ENCODE results near the gene CTSH.
"Not testable (repeated sequence)": the region's sequence is repeated elsewhere in the genome, so short reads cannot be mapped to it uniquely, and the experiment has no call there.

CTSH gene

DNA sequence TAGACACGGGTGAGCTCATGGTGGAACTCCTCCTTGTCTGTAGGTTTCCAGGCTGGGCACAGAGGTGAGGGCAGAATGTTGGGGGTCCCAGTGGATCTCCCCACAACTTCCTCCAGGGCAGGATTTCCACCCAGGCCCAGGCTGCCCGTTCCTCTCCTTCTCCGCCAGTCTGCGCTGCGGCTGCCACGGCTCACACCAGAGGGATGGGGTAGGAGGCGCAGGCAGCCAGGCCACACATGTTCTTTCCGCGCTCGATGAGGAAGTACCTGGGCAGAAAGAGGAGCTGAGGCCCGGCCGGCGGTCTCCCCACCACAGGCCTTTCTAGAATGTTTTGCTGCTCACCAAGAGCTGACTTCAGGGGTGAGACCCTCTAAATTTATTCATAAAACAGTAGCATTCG is 22.9 kb downstream of the CTSH start:
- DNase-seq, result peak; percentile 11 to 26

DNA sequence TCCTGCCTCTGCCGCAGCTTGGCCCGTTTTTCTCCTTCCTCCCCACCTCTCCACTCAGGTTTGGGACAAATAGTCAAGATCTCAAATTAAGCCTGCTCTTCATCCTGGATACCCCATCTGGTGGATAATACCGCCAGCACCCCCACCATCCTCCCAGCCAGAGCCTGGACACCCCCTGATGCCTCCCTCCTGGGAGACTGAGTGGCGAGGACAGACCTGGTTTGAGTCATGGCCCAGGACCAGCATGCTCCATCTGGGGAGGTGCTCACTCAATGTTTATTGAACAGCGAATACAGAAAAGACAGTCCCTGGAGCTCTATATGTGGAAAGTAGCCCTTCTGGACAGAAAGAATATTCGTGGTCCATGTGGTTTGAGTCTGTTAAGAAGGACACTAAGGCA is 23.3 kb downstream of the CTSH start:
- no peak for DNase-seq

DNA sequence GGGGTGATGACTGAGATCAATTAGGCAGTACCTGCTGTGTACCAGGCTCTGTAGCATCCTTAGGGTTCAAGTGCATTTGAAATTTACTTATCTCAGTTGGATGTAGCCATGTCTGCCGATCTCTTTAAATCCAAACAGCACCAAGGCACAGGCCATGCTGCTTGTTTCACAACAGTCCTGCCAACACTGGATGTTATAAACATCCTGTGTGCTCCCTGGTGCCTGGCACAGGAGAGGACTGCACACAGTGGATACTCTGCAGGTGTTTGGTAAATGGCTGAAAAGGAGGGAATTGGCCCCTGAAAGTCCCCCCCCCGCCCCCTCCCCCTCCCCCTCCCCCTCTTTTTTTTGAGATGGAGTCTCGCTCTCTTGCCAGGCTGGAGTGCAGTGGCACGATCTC is 27.0 kb downstream of the CTSH start:
- DNase-seq, result no peak

DNA sequence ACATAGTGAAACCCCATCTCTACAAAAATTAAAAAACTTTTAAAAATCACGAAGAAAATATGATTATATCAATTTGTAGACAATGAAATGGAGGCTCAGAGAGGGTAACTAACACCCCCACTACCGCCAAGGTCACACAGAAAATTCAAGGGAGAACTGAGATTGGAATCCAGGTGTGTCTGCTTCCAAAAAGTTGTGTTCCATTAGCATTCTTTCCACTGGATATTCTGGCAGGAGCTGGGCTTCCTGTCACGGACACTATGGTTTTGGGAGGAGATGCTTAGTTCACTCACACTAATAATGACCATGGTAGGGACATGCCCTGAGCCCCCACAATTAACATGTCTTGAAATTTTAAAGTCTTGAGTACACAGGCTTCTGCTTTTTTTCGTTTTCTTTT is 28.8 kb downstream of the CTSH start:
- no peak for DNase-seq

DNA sequence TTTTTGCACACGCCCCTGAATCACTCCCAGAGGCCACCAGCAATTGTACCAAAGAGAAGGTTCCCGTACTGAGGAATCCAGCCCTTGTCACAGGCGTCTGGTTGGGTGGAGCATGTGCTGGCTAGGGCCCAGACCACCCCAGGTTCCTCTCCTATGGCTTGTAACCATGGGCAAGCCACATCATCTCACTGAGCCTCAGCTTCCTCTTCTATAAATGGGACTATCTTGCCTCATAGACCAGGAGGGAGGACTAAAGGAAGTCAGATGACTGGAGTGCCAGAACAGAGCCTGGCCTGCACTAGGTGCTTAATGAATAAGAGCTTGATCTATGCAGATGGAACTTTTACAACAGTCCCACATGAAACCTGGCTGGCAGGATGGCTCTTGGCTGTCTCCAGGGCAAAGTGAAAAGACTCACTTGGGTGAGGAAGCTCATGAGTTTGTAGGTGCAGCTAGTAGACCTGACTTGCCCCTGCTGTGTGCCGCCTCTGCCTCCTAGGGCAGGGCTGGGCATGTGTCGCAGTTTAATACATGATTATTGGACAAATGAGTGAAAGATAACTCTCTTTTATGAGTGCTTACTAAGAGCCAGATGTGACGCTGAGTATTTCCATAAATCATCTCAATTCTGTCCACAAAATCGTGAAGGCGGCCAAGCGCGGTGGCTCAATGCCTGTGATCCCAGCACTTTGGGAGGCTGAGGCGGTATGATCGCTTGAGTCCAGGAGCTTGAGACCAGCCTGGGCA is 29.3 kb downstream of the CTSH start:
- DNase-seq, result peak; percentile 98

DNA sequence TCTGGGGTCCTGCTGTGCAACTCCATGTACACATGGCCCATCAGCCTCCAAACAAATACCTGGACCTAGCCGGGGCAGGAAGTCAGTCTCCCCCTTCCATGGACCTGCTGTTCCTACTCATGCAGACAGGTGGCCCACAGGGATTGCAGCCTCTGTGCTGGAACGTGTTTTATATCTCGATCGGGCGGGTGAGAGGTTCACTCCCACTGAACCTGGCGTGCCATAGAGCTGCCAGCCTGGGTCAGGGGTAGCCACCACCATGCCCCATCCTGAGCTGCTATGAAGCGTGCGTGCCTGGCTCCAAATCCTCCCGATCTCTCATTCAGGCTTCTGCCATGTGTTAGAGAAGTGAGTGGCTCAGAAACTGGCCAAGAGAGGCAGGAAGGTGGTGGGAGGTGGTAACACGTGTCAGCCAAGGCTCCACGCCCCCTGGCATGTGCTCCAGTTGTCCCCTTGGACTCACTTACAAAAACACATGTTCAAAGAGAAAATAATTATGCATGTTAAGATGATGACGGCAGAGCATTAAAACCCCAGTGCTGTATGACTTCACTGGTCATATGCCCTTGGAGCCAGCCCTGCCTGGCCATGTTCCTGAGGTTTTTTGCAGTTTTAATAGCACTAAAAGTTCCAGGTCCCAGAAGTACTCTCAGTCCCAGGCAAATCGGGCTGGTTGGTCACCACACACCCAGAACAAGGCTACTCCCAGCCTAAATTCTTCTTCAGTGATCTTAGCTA is 30.6 kb downstream of the CTSH start:
- DNase-seq, result peak; percentile 62 to 72

DNA sequence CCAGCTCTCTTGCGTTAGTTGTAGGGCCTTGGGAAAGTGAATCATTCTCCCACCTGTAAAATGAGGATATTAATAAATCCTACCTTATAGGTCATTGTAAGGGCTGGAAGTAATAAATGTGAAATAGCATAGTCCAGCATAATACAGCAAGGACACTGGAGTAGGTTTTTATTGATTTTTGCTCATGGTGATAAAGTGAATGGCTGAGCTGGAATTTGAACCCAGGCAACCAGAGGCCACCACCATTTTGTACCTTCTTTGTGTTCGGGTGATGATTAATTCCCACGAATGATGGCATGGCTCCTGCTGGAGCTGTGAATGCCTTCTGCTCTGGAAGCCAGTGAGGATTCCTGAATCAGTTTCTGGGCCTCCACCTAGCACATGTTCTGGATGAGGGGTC is 31.8 kb downstream of the CTSH start:
- no peak for DNase-seq

DNA sequence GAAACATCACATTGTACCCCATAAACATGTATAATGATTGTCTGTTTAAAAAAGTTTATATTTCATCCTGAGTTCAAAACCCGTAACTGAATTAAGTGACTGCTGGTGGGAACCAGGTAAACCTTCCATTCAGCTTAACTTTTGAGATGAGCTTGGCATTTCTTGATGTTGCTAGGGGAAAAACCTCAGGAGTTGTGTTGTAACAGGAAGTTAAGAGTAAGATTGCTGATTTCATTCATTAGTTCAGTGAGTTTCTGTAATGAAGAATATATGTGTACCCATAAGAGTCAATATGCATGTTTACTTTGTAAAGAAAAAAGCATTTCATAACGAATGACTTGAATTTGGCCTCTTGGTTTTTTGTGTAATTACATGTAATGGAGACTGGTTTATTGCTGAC is 32.5 kb downstream of the CTSH start:
- DNase-seq, result peak in 1 of 2 donors; percentile 10

DNA sequence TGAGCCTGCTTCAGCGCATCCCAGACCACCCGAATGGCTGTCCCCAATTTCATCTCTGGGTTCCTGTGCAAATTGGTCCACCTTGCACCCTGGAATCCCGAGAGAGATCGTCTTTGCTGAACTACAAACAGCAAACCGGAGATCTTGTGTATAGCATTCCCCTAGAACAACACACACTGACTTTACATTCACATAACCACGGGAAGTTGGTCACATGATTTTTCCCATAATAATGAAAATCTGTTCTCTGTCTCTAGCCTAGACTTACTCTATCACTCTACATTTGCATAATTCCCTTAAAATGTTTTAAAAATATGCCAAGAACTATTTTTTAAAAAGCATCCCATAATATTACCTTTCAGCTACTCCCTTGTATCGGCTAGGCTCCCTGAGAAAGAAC is 34.6 kb downstream of the CTSH start:
- DNase-seq, result no peak

DNA sequence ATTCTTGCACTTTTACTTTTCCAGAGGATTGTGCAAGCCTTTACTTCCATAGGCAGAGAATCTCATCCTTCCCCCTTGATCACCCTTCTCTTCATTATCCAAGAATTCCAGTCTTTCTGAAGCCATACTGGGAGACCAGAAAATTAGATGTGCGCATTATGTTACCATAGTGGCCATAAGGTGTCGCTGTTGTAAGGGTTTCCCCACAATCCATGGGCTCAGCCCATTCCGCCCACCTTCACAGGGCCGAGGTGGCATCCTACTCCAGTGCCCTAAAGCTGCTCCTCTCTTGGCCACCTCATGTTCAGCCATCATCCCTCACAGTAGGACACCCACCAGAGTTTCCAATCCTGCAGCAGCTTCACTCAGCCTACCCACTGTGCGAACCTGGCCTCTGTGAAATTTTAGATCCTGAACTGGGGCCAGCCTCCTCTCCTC is 35.0 kb downstream of the CTSH start:
- DNase-seq, result peak; percentile 44 to 64

DNA sequence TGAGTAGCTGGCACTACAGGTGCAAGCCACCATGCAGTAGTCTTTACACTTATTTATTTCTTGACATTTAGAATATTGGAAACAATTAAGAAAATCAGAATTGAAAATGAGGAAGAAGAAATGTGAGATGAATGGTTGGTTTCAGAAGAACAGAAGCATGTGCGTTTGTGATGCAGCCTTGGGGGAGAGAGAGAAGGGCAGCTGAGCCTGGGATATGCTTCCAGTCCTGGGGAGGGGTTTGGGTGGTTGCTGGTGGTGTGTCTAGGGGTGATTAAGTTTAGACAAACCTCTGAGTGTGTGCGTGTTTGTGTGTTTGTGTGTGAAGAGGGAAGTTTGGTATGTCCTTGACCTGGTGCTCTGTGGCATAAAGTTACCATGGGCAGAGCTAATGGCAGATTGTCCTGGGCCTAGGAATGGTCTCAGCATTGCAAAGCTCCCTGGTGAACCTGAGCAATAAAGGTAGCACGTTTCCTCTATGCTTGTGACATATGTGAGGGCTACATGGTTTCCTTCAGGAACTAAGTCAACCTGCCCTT is 35.6 kb downstream of the CTSH start:
- no peak for DNase-seq

DNA sequence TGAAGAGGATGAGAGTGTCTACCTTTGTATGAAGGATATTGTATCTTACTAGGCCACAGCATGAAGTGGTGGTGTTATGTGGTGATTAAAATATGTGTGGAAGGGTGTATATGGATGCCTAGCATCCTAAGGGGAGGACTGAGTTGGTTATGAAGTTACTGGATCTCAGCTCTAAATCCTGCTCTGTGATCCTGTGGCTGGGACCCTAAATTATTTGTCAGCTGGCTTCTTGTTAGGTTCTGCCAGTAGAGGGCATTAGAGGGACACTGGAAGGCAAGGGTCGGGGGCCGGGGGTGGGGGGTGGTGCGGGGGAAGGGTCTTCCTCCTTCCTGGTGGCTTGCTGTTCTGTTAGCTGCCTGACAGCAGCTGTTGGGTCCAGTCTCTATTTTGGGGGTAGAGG is 37.3 kb downstream of the CTSH start:
- DNase-seq, result no peak

DNA sequence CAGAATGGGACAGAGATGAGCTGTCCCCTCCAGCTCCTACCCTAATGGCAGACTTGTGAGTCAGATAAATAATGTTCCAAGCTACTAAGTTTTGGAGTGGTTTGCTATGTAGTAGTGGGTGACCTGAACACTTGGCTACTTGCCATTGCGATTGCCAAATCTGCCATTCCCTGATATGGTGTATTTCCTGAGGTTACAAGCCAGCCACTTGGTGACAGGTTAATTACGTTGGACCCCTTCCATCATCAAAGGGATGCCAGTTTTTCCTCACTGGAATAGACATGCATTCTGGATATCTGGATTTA is 38.6 kb downstream of the CTSH start:
- no peak for DNase-seq

DNA sequence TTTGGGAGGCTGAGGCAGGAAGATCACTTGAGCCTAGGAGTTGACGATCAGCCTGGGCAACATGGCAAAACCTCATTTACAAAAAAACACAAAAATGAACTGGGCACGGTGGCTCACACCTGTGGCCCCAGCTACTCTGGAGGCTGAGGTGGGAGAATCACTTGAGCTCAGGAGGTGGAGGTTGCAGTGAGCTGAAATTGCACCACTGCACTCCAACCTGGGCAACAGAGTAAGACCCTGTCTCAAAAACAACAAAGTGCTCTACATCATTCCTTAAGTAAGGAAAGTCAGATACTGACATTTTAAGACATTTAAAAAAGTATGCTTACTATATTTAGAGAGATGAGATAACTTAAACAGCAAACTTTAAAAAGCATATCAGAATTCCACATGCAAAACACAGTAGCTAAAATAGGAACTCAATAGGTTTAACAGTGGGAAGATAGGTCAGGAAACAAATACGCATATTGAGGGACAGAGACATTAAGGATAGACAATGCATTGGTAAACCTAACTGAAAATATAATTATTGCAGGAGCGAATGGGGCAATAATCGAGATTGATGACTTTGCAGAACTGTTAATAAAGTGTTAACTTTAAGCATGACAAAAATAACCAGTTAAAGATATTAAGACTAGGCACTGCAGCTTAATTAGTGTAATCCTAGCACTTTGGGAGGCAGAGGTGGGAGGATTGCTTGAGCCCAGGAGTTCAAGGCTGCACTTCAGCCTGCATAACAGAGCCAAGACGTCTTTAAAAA is 40.1 kb downstream of the CTSH start:
- DNase-seq, result no peak

DNA sequence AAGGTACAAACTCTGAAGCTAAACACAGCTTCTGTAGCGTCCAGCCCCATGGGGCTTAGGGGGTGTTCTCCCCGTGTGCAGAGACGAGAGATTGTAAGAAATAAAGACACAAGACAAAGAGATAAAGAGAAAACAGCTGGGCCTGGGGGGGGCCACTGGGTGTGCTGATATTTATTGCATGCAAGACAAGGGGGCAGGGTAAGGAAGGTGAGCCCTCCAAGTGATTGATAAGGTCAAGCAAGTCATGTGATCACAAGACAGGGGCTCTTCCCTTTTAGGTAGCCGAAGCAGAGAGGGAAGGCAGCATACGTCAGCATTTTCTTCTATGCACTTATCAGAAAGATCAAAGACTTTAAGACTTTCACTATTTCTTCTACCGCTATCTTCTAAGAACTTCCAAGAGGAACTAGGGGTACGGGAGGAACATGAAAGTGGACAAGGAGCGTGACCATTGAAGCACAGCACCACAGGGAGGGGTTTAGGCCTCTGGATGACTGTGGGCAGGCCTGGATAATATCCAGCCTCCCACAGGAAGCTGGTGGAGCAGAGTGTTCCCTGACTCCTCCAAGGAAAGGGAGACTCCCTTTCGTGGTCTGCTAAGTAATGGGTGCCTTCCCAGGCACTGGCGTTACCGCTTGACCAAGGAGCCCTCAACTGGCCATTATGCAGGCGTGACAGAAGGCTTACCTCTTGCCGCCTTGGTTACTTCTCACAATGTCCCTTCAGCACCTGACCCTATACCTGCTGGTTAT is 42.4 kb downstream of the CTSH start:
- DNase-seq, result not testable (repeated sequence)

DNA sequence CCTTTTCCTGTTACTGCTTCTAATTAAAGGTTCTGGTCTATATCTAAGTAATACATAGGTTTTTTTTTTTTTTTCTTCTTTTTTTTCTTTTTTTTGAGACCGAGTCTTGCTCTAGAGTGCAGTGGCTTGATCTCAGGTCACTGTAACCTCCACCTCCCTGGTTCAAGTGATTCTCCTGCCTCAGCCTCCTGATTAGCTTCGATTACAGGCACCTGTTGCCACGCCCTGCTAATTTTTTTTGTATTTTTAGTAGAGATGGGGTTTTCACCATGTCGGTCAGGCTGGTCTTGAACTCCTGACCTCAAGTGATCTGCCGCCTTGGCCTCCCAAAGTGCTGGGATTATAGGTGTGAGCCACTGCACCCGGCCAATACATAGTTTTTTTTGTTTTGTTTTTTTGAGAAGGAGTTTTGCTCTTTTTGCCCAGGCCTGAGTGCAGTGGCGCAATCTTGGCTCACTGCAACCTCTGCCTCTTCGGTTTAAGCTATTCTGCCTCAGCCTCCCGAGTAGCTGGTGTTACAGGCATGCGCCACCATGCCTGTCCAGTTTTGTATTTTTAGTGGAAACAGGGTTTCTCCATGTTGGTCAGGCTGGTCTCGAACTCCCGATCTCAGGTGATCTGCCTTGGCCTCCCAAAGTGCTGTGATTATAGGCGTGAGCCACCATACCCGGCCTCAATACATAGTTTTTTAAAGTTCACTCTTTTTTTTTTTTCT is 43.9 kb downstream of the CTSH start:
- DNase-seq, result not testable (repeated sequence)

DNA sequence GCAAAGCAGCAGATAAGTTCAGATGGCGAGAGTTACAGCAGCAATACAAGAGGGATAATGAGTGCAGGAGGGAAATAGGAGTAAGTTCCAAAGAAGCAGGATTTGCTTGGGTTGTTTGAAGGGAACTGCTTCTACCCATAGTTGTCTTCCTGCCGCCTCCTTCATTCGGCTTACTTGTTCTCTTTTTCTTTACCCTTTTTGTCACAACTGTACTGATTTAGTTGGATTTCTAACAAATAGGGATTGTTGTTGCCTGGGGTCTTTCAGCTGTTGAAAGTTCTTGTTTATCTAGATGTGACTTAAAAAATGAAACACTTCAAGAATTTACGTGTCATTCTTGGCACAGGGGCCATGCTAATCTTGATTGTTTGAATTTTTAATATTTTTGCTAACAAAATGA is 46.3 kb downstream of the CTSH start:
- no peak for DNase-seq

DNA sequence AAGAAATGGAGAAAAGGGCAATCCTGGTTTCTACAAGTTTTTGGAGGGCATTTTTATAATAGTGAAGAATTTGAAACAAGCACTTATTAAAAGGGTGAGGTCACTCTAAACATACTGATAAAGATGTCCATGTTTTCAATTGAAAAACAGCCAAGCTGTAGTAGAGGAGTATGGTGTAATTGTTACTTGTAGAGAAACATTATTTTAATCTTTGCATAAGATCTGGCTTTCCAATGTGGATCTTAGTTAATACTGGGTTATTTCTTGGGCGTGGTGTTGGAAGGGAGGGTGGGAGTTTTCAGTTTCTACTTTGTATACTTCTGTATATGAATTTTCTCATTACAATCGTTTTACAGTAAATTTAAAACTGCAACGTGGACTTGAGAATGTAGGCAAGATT is 49.4 kb downstream of the CTSH start:
- no peak for DNase-seq

DNA sequence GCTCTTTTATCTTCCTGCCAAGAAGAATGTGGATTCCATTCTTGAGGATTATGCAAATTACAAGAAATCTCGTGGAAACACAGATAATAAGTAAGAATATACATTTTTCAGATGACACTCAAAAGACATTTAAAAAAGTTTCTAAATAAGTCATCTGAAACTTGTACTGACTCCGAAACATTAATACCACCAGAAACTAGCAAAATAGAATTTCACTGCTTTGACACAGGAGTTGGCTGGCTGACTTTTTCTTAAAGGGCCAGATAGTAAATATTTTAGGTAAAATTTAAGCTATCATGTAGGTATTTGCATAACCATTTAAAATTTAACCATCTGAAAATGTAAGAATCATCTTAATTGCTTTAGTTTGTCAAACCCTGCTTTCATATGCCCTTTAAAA is 51.3 kb downstream of the CTSH start:
- no peak for DNase-seq

DNA sequence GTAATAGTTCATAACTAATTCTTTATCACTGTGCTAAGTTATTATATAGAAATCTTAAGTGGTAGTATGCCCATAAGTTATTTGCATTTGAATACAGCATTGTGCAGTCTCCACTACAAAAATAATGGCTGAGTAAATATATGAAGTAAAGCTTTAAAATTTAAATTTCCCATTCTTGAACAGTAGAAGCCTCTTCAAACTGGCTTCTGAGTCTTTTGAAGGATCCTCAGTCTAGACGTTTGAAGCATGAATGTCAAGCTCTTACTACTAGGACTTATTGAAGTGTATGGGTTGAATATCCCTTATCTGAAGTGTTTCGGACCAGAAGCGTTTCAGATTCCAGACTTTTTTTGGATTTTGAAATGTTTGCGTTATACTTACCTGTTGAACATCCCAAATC is 55.8 kb downstream of the CTSH start:
- no peak for DNase-seq

DNA sequence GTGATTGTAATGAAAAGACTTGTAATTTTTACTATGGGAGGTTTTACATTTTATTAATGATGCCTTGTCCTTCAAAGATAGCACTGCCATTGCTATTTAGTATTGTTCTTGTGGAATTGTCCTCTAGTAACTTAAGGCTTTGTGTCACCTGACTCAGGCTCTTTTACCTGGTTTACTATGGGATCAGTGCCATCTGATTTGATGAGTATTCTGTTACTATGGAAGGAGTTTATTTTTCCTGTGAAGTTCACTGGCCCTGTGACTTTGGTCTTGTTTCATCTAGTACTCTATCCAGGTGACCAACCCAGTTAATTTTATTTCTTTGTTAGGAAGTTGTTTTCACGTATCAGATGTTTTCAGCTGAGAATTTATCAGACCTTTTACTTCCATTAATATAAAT is 63.2 kb downstream of the CTSH start:
- no peak for DNase-seq

DNA sequence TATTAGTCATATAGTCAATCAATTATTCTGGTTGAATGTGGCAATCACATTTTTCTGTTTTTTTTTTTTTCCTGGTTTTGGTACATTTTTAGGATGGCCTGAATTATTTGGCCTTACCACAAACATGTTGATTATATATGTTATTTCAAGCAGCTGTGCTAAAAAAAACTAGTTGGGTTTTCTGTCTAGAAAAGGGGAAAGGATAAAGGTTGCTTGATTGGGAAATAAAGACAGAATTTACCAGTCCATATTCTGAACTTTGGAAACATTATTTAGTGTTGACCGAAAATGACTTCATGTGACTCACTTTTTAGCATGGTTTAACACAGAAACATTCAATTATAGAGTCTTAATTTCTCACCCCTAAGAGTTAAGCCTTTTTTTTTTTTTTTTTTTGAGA is 64.0 kb downstream of the CTSH start:
- DNase-seq, result no peak

Measured in inflammatory macrophage (primary cell).